Measurements from ENCODE around the gene SLC25A3. TPM values are rescaled to one million over a fixed set of nuclear protein-coding genes. Genes with fewer than 3 reads are reported as not detected.

Gene SLC25A3
- total and polyA plus RNA-seq, 2 of the 13 experiments (the other 11 are each of a cell fraction or from before 2014, with no cell fraction given) = 292 to 829 TPM

- no peak for TF ChIP-seq KAT2B (IDR thresholded peaks at IDR 0.05; ENCODE audit: borderline replicate concordance, low read depth, low read length)
- TF ChIP-seq FOXK1 (CRISPR knock-in tag; IDR thresholded peaks at IDR 0.05; ENCODE audit: borderline replicate concordance, low read depth) = peak; percentile 72; the same call in 1 of the 2 replicates
- peak; percentile 30 for TF ChIP-seq NFYB (CRISPR knock-in tag; IDR thresholded peaks at IDR 0.05)
- no peak for TF ChIP-seq ZBTB4 (CRISPR knock-in tag; IDR thresholded peaks at IDR 0.05; ENCODE audit: borderline replicate concordance)
- TF ChIP-seq KLF12 (CRISPR knock-in tag; IDR thresholded peaks at IDR 0.05; ENCODE audit: borderline replicate concordance) = peak; percentile 37; the same call in 1 of the 2 replicates
- peak; percentile 49; the same call in 1 of the 2 replicates for TF ChIP-seq ZNF703 (CRISPR knock-in tag; IDR thresholded peaks at IDR 0.05; ENCODE audit: borderline replicate concordance)
- TF ChIP-seq ARNT2 (CRISPR knock-in tag; IDR thresholded peaks at IDR 0.05; ENCODE audit: low read depth) = peak; percentile 69; the same call in 1 of the 2 replicates
Measured at GRCh38 chr12:98644712-98645571, 51.5 kb downstream of the SLC25A3 start, which contains the start of the genes APAF1 and IKBIP (continued).

GRCh38 chr12:98645572-98646067, 52.1 kb downstream of the SLC25A3 start:
- Histone ChIP-seq H4K20me1 (ENCODE audit: insufficient read depth, low read length) (no peaks in the 10 kb centered on the region; the same call in 1 of the 2 replicates), H3K36me3 (replicated peaks in 1 of 2; ENCODE audit: control insufficient read depth in 1 of 2, insufficient read depth in 2 of 2, low read length in 2 of 2) (peaks cover 3 to 21% of the 10 kb centered on the region in 2 experiments; a peak in 3 of 5 replicates), H3K27me3 (ENCODE audit: control insufficient read depth in 1 of 2, insufficient read depth in 2 of 2, low read length in 2 of 2) (no peaks in the 10 kb centered on the region; a peak in 1 of 5 replicates), H3K79me2 (ENCODE audit: insufficient read depth, low read length) (peaks cover 55% of the 10 kb centered on the region), H3K9me3 (ENCODE audit: low read length) (no peaks in the 10 kb centered on the region), H3K4me2 (ENCODE audit: low read depth, low read length) (peak overlapping the region; percentile 70), H3K9ac (ENCODE audit: insufficient read depth, low read depth, low read length) (peak overlapping the region; percentile 88), H3K4me3 (replicated peaks in 1 of 3; ENCODE audit: insufficient read depth in 1 of 3, low read depth in 2 of 3, low read length in 3 of 3) (peak overlapping the region; percentile 68 to 99 (median 95)), H3K4me1 (ENCODE audit: insufficient read depth, low read length) (peaks cover 39% of the 10 kb centered on the region), H3K27ac (ENCODE audit: extremely low read length, insufficient read depth, low read length) (peak overlapping the region; percentile 84), H2AFZ (ENCODE audit: low read length) (peak overlapping the region; percentile 66)
- ATAC-seq (peak; percentile 35), DNase-seq (ENCODE audit: low spot score) (no peak), FAIRE-seq (peak; percentile 12)
- ChIA-PET CTCF (ENCODE audit: low intra/inter-chr PET ratio, low total read pairs) (no interaction called here), POLR2A (no interaction called here)
- WGBS (ENCODE audit: low lambda C conversion rate) = 2% methylated on average over 10 of the region's 24 CpGs
- intact Hi-C loops (cut with micrococcal nuclease; ENCODE audit: unreplicated experiment) (loop anchor here (2.0 kb wide), 2 partner anchors 79 to 143 kb away; no protein-coding TSS in a partner anchor), in situ Hi-C loops (cut with HindIII; ENCODE audit: extremely low pct_ligation_motif_present, low pct_unique_long_range_greater_than_20kb) (no loop called here)
- BruUV-seq (replicated peaks) = TSS peak; percentile 76
- no peak for TF ChIP-seq MBD4 (IDR thresholded peaks at IDR 0.05; ENCODE audit: borderline replicate concordance, low read length)
- peak; percentile 28; the same call in 1 of the 2 replicates for TF ChIP-seq ZNF800 (CRISPR knock-in tag; IDR thresholded peaks at IDR 0.05)
- no peak for TF ChIP-seq MTF2 (CRISPR knock-in tag; IDR thresholded peaks at IDR 0.05; ENCODE audit: borderline replicate concordance)
- peak; percentile 3 for TF ChIP-seq CBX1 (IDR thresholded peaks at IDR 0.05; ENCODE audit: low read depth)

All from HepG2 (cell line).